ENCODE measurements around the gene KCNT1.

DNA sequence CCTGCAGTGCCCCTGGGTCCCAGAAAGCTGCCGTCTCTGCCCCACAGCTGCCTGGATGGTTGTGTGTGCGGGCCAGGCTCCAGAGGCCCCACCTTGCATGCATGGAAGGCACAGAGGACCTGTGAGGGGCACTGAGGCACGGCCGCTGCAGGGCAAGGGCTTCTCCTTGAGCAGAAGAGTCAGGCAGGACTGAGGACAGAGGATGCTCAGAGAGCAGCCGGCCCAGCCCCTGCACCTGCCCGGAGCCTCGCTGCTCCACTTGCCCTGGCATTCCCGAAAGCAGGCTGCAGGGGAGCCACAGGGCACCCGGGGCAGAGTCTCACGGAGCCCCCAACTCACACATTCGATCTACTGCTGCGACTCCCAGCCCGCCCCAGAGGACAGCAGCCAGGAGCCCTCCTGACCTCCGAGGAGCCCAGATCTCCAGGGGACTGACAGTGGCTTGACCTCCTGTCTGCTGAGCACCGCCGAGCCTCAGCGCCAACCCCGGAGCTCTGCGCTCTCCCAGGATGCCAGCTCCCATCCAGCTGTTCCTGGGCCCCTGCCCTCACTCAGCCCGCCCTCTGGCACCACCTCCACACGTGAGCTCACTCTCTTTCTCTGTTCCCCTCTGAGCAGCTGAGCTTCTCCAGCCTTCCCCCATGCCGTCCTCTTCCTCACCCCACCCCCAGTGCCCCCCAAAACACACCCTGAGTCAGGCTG, 95.0 kb downstream of the KCNT1 start:
- TF ChIP-seq, protein P1, sequence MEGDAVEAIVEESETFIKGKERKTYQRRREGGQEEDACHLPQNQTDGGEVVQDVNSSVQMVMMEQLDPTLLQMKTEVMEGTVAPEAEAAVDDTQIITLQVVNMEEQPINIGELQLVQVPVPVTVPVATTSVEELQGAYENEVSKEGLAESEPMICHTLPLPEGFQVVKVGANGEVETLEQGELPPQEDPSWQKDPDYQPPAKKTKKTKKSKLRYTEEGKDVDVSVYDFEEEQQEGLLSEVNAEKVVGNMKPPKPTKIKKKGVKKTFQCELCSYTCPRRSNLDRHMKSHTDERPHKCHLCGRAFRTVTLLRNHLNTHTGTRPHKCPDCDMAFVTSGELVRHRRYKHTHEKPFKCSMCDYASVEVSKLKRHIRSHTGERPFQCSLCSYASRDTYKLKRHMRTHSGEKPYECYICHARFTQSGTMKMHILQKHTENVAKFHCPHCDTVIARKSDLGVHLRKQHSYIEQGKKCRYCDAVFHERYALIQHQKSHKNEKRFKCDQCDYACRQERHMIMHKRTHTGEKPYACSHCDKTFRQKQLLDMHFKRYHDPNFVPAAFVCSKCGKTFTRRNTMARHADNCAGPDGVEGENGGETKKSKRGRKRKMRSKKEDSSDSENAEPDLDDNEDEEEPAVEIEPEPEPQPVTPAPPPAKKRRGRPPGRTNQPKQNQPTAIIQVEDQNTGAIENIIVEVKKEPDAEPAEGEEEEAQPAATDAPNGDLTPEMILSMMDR (IDR thresholded peaks at IDR 0.05), result no peak
- TF ChIP-seq POLR2A (IDR thresholded peaks at IDR 0.05), result no peak
